GM21723 (cell line): ENCODE data around the gene PRDM16.

Experiments used
- ATAC-seq: cut with Tn5 transposase; IDR thresholded peaks from one replicate; pipeline ENCODE4 v1.9.1; 2021; ENCODE audit warnings: mild to moderate bottlenecking, moderate library complexity; ENCODE audit not compliant: unreplicated experiment

PRDM16 gene

DNA sequence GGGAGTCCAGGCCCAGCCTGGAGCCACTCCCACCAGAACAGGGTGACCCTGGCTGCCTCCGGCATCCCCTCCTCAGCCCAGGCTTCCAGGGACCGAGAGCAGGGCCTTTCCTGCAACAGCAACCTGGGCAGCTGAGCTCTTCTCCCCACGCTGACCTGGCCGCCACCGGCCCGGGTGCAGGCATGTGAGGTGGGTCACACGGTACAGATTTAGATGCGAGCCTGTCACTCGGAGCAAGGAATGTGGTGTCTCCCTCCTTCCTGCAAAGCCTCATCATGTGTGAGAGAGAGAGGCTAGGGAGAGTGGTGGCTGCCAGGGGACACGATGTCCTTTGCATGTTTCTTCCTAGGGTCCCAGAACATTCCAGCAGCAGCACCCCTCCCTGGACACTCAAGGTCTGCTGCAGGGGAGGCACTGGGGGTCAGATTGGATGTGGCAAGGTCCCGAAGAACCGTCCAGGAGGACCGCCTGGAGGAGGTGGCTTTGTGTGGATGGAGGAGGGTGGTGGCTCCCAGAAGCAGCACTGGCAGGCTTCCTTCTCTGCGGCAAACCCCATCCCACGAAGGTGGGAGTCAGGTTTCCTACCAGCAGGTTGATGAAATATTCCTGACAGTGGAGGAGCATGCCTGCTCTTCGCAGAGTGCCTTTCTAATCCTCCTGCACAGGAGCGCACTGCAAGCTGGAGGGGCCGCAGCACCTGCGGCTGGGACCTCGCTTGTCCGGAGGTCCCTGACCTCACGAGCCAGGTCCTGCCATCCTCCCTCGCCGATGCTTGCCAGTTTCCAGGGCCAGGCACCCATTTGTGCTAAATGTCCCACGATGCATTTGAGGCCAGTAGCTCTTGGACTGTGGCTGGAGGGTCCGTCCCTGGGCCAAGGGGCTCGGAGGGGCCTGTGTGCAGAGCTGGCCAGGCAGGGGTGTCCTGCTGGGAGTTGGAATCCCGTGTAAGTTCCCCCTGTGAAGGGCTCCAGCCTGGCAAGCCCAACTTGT, 68.4 kb downstream of the PRDM16 start:
- ATAC-seq, result no peak

DNA sequence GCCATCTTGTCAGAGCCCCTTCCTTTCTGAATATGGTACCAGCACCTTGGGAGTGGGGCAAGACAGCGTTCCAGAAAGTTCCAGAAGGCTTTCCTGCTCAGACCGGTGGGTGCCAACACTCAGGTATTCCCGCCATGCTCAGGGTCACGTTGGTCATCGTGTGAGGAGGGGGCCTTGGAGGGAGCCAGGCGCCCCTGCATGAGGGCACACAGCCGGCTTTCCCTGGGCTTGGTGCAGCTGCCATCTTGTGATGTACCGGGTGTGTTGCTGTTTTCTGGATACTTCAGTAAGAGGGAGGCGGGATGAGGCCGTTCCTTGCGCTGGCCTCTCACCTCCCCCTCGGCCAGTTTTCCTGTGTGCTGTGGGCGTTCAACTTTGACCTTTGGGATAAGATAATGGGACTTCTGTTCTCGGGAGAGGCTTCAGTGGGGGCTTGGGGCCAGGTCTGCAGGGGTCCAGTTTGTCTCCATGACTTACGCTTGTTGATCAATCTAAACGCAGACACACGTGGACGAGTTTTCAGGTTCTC, 69.7 kb downstream of the PRDM16 start:
- ATAC-seq, result no peak

DNA sequence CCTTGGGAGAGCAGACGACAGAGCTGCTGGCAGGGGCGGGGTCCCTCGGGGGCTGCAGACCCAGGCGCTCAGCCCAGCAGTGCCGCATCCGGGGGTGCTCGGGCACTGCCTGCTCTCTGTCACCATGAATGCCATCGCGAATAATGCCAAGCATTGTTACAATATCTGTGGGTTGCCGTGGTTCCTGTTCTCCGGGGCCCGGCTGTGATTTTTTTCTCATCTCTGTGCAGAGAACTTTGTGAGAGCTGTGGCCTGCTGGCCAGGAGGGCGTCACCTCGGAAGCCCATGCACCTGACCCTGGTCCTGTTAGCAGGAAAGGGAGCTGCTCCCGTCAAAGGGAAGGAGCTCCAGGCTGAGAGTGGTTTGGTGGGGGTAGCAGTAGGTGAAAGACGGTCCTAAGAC, 70.4 kb downstream of the PRDM16 start:
- ATAC-seq, result no peak

DNA sequence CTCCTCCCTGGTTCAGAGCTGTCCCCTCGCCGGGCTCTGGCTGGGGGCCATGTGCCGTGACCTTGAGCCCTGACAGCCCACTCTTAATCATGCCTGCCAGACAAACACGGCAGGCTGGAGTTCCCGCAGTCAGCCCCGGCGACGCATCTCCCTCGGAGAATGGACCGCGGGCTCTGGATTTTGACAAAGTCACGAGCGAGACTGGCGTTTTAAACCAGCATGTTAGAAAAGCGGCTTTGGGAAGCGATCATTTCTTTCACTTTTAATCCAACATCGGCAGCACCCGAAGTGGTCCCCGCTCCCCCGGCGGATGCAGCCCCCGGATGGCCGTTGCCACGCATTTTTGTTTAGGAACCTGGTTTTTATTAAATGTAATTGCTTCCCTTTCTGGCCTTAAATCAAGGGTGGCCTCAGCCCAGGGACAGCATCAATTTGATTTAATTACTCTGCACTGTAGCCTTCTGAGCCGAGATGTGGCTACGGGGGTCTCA, 70.9 kb downstream of the PRDM16 start:
- ATAC-seq, result no peak

DNA sequence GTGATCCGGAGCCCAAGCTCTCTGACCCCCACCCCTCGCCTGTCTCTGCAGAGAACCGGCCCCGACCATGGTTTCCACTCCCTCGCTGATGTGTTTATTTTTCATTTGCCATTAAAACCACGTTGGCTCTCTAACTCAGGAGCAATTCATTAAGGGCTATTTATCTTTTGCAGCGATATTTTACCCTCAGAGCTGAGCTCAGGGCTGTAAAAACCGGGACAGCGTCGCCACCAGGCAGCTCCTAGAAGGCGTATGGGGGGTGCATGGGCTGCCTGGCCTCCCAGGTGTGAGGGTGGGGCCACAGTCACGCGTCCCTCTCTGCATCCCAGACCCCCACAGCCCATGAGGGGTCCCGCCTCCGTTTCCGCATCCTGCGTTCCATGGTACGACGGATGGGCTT, 71.4 kb downstream of the PRDM16 start:
- no peak for ATAC-seq

DNA sequence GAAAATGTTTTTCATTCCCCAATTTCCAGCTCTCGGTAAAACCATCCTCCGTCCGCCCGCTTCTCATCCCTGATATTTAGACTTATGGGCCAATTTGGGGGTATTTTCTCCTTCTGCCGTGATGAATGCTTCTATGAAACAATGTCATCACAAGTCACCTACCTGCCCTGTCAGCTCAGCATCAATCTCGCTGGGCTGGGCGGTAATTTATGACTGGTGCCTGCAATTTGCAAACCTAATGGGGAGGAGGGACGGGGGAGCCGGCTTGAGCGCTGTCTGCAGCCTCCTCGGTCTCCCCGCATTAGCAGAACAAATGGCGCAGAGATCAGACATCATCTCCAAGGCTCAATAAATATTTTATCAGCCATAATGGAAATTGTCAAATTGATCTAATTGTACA, 72.1 kb downstream of the PRDM16 start:
- no peak for ATAC-seq

DNA sequence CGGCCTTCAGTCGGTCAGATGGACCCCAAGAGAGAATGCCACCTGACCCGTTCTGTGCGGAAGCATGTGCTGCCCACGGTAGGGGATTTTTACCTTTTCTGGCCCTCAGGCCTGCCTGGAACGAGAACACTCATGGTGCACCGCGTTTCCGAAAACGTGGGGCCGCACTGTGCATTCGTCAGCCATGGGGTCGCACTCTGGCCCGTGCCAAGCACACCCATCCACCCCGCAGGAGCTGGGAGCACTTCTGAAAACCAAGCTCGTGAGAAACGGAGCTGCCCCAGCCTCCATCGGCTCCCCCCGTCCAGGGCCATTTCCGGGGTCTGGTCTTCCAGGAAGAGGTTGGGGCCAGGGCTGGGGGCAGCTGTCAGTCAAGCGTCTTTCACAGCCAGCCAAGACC, 72.8 kb downstream of the PRDM16 start:
- no peak for ATAC-seq

DNA sequence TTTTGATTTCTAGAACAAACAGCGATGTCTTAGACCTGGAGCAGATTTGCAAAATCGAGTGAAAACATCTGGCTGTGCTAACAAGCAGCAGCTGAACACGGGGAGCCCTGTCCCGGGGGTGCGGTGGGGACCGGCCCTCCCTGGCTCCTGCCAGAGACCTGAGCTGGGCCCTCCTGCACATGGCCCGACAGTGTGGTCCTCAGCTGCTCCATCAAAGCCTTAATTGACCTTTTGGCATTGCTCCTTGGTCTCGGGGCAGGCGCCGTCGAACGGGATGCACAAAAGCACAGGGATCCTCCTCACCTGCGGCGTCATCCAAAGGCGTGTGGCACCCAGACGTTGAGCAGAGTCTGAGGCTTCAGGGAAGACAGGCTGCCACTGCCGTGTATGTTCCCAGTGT, 73.2 kb downstream of the PRDM16 start:
- ATAC-seq, result no peak

DNA sequence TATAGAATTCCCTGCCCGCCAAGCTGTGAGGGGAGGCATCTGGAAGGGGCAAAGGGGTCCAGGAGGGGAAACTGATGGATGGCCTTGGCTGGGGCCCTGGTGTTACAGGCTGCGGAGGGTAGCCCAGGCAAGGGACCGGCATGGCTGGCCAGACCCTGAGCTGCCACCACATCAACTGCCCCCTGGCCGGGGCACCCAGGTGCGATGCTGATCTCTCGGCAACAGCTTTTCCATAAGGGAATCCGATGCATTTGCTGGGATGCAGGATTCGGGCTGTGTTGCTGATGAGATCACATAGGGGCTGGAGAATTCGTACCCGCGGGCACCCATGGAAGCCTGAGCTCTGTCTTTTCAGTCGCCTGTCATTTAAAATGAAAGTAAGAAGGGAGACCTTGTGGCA, 73.7 kb downstream of the PRDM16 start:
- ATAC-seq, result no peak

DNA sequence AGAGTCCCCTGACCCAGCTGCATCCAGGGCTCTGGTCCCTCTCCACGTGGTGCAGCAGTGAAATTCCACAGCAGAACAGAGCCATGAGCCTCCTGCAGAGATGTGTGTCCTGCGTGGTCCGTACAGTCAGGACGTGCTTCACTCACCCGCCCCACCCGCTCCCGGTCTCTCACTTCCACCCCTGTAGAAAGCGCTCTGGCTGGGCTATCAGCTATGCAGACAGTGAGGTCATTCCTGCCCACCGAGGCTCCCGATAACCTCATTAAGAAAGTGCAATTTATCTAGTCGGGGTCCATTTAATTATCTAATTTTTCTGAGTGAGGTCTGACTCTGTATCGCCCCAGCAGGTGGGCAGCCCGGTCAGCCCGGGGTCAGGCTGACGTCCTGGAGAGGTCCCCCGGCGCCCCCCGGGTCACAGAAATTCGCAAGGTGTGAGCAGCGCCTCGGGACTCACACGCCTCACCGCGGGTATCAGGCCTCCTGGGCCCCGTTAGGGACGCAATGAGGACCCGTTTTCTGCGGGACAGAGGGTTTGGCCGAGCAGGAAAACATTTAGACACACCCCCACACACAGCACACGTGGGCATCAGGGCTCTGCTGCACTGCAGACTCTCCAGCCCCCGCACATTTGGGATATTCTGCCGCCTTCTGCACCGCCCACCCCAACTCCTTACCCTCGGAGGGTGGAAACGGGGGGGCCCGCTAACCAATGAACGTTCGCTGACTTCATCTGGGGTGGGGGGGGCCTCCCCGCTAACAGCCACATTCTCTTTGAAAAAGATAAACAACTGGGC, 76.7 kb downstream of the PRDM16 start:
- no peak for ATAC-seq

DNA sequence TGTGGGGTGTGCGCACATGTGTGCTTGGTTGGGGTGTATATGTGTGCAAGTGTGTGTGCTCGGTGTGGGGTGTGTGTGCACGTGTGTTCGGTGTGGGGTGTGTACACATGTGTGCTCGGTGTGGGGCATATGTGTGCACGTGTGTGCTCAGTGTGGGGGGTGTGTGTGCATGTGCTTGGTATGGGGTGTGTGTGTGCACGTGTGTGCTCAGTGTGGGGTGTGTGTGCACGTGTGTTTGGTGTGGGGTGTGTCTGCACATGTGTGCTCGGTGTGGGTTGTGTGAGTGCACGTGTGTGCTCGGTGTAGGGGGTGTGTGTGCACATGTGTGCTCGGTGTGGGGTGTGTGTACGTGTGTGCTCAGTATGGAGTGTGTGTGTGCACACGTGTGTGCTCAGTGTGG, 77.5 kb downstream of the PRDM16 start:
- ATAC-seq, result no peak

DNA sequence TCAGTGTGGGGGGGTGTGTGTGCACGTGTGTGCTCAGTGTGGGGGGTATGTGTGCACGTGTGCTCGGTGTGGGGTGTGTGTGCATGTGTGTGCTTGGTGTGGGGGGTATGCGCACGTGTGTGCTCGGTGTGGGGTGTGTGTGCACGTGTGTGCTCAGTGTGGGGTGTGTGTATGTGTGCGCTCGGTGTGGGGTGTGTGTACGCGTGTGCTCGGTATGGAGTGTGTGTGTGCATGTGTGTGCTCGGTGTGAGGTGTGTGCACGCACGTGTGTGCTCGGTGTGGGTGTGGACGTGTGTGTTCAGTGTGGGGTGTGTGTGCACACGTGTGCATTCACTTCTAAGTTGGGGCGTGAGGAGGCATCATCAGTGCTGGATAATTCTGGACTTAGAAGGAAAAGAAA, 77.9 kb downstream of the PRDM16 start:
- ATAC-seq, result no peak

DNA sequence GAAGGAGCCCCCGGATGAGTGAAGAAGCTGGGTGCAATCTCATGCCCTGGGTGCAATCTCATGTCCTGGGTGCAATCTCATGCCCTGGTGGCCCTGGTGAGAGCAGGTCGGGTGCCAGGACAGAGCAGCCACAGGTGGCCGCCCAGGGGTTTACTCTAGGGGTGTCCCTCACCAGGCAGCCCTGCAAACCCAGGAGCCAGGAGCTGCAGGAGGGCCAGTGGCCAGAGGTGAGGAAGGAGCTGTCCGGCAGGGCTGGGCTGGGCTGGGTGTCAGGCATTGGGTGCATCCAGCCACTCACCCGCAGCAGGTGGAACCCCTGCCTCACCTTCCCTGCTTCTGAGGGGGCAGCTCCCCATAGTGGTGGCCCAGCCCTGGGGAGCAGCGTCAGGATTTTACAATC, 79.2 kb downstream of the PRDM16 start:
- ATAC-seq, result no peak

DNA sequence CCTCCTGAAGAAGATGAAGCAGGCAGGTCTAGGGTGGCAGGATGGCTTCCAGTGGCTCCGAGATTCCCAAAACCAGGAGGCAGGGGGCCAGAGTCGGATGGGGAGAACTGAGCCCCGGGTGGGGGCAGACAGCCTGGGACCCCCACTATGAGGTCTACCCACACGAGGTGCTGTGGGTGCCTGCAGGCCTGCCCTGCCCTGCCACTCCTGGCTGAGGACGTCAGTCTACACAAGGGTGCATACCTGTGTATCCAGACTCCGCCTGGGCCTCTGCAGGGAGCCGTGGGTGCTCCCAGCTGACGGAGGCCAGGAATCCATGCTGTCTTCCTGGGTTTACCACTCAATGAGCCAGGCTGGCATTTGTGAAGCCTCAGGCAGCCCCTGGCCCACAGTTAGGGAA, 80.3 kb downstream of the PRDM16 start:
- ATAC-seq, result no peak

DNA sequence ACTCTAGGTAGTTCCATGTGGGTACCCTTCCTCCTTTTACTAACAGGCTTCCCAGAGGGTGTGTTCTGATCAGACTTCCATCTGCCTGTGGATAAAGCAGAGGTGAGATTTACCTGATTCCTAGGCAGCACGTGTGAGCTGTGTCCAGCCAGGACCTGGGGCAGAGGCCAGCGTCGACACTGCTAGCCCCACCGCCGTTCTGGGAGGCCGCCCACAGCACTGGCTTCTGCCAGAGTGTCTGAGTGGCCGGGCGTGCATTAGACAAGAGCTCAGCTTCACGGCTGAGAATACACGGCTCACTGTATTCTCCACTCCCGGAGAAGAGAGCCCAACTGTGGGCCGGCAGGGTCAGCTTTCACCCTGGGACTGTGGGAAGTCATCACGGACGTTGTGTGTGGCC, 82.5 kb downstream of the PRDM16 start:
- no peak for ATAC-seq

DNA sequence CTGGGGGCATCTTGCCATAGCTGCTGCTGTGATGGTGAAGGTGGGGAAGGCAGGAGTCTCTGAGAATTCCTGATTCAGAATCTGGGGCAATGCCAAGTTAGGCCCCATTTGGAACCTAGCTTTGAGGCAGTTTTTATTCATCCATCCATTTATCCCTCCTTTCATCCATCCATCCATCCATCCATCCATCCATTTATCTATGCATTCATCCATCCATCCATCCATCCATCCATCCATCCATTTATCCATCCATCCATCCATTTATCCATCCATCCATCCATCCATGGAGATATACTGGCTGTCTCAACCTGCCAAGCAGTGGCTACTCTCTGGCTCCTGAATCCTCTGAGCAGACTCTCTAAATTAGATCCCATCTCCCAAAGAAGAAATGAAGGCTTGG, 83.1 kb downstream of the PRDM16 start:
- no peak for ATAC-seq

DNA sequence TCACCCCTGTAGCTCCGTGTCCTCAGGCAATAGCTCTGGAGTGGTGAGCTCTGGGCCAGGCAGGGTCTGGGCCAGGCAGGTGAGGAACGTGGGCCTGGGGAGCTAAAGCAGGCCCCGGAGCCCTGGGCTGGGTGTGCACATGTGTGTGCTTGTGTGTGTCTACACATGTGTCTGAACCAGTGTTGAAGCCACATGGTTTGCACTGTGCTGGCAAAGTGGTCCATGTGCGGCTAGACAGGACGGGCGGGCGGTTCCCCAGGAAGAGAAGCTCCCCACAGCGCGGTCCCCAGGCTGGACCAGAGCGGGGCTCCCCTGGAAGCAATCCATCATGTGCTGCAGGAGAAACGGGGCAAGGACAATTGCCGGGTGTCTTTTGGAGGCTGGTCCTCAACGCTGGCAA, 84.2 kb downstream of the PRDM16 start:
- ATAC-seq, result no peak

DNA sequence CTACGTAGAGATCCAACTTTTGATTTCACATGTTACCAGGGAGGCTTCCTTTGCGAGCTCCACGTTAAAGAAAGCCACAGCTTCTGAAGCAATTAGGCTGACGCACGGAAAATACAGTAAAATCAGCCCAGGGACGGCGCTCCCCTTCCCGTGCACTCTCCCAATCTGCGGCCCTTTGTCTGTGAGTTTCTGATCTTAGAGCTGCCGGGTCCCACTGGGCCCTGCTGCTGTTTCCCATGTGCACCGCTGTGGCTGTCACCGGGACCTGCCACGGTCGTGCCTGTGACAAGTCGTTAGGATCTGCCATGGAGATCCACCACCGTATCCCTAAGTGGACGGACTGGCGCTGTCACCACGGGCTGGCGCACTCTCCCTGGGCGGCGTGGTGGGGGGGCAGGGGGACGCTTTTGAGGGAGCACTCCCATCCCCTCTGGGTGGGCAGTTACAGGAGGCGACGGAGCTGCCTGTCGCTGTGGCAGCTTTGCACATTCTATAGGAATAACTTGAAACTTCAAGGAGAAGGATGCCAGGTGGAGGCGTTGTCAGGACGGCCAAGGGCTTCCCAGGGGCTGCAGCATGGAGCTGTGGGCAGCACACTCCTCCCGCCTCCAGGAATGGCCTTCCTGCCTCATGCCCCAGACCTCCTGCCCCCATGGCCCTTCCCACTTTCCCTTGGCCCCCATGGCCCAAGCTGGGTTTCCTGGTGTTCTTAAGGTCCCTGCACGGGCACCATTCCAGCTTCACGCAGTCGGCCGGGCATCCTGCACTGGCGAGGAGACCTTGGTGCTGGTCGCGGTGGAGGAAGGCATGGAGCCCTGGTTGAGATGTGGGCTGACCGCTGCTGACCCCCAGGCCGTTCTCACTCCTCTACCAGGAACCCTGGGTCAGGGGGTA, 85.1 kb downstream of the PRDM16 start:
- ATAC-seq, result no peak

DNA sequence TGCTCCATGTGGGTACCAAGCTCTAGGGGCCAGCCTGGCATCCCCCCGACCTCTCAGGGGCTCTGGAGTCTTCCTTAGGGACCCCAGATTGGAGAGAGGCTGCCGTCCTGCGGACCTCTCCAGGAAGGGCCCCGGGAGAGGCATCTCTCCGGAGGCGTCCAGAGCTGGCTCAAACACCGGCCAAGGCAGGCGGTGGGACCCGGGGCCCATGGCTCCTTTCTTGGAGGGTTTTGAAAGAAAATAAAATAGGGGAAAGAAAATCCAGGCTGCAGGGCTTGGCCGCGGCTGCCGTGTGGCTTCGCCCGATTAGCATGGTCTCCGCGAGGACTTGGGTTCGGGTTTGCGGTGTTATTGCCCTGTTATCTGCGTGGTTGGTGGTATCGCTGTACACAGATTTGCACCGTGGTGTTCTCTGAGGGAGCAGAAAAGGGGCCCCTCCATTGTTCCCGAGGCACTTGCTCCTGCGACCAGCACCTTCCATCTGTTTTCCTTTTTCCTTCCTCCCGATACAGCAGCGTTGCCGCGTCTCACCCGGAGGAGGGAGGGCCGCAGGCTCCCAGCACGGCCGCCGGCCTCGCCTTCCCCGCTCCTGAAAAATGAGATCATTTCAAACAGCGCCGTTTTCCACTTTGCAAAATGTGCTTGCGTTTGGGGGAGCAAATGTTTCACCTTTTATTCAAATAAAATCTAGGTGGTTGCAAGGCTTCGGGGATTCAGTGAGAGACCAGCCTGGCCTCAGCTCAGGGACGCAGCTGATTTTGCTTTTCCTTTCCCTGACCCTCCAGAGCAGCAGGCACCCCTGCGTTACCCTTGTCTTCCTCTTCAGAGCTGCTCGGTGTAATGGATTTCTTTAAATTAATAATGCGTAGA, 86.3 kb downstream of the PRDM16 start:
- ATAC-seq, result no peak

DNA sequence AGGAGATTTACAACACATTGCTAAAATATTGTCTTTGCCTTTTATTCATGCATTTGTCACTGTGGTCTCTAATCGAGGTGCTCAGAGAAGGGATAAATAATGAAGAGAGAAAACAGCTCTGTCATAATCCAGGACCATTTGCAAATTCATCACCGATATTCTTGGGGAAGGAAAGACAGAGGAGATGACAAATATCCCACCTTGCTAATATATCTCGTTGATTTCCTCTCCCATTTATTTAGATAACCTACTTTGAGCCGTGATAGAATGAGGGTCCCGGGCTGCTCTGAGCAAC, 86.9 kb downstream of the PRDM16 start:
- ATAC-seq, result no peak
